ENCODE data around the gene ADRA2B.
A peak's percentile ranks its signal among the peaks of the same experiment; 100 is the strongest.

ADRA2B gene

GRCh38 chr2:96153291-96153713, 36.9 kb upstream of the ADRA2B start:
- TF ChIP-seq, protein P1, sequence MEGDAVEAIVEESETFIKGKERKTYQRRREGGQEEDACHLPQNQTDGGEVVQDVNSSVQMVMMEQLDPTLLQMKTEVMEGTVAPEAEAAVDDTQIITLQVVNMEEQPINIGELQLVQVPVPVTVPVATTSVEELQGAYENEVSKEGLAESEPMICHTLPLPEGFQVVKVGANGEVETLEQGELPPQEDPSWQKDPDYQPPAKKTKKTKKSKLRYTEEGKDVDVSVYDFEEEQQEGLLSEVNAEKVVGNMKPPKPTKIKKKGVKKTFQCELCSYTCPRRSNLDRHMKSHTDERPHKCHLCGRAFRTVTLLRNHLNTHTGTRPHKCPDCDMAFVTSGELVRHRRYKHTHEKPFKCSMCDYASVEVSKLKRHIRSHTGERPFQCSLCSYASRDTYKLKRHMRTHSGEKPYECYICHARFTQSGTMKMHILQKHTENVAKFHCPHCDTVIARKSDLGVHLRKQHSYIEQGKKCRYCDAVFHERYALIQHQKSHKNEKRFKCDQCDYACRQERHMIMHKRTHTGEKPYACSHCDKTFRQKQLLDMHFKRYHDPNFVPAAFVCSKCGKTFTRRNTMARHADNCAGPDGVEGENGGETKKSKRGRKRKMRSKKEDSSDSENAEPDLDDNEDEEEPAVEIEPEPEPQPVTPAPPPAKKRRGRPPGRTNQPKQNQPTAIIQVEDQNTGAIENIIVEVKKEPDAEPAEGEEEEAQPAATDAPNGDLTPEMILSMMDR (IDR thresholded peaks at IDR 0.05) = no peak
- TF ChIP-seq ZFX (IDR thresholded peaks at IDR 0.05; ENCODE audit: borderline replicate concordance) = no peak
- no peak overlapping the region for H3K27ac ChIP-seq

DNA sequence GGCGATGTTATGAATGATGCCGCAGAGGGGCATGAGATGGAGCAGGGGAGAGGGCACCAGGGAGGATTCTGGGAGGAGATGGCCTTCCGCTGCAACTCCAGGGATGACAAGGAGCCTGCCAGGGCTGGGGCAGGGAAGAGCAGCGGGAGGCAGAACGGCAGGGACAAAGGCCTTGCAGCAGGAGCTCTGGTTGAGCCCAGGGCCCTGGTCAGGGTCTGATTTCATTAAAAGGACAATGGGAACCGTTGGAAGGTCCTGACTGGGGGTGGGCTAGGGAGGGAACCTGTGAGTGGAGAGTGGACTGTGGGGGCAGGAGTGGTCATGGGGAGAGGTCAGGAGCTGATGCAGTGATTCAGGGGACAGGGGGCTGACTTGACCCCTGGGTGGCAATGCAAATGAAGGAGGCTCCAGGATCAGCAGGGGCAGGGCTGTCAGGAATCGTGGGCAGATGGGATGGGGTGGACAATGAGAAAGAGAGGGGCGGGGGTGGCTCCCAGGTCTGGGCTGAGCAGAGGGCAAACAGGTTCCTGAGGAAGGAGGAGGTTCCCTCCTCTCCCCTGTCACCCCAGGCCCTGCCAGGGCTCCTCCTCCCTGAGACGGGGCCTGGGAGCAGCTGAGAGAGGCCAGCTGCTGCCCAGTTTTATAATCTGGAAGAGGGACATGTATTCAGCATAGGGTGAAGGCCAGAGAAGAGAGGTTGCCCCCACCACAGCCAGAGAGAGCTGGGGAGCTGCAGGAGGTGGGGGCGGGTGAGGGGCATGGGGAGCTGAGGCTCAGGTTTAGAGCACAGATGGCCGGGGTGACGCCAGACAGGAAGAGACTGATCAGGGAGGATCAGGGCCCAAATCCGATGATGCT, 36.2 kb upstream of the ADRA2B start:
- no peak overlapping the region for H3K27ac ChIP-seq
- TF ChIP-seq, protein P1 (IDR thresholded peaks at IDR 0.05) = no peak
- TF ChIP-seq ZFX (IDR thresholded peaks at IDR 0.05; ENCODE audit: borderline replicate concordance) = no peak

GRCh38 chr2:96151595-96152303, 35.4 kb upstream of the ADRA2B start:
- no peak overlapping the region for H3K27ac ChIP-seq

GRCh38 chr2:96150791-96151594, 34.6 kb upstream of the ADRA2B start:
- TF ChIP-seq, protein P1 (IDR thresholded peaks at IDR 0.05) = no peak
- no peak for TF ChIP-seq ZFX (IDR thresholded peaks at IDR 0.05; ENCODE audit: borderline replicate concordance)
- no peak overlapping the region for H3K27ac ChIP-seq

More at GRCh38 chr2:96151595-96152303, 35.4 kb upstream of the ADRA2B start:
- no peak for TF ChIP-seq ZFX (IDR thresholded peaks at IDR 0.05; ENCODE audit: borderline replicate concordance)

GRCh38 chr2:96150007-96150640, 33.8 kb upstream of the ADRA2B start:
- no peak for TF ChIP-seq ZFX (IDR thresholded peaks at IDR 0.05; ENCODE audit: borderline replicate concordance)
- TF ChIP-seq, protein P1 (IDR thresholded peaks at IDR 0.05) = no peak

GRCh38 chr2:96148410-96149217, 32.2 kb upstream of the ADRA2B start:
- no peak for TF ChIP-seq ZFX (IDR thresholded peaks at IDR 0.05; ENCODE audit: borderline replicate concordance)
- TF ChIP-seq, protein P1 (IDR thresholded peaks at IDR 0.05) = no peak
- peak overlapping the region; percentile 83 for H3K27ac ChIP-seq

More at GRCh38 chr2:96150007-96150640, 33.8 kb upstream of the ADRA2B start:
- no peak overlapping the region for H3K27ac ChIP-seq
